Measurements from ENCODE around the gene GABRR2.

GABRR2 gene

DNA sequence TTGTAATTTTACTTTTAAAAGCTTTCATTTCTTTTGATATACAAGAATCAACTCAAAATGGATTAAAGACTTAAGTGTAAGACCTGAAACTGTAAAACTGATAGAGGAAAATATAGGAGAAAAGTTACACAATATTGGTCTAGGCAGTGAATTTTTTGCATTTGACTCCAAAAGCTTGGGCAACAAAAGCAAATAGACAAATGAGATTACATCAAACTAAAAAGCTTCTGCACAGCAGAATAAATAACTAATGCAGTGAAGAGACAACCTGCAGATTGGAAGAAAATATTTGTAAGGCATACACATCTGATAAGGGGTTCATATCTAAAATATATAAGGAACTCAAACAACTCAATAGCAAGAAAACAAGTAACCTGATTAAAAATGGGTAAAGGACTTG is 100.9 kb downstream of the GABRR2 start:
- TF ChIP-seq, protein P1, sequence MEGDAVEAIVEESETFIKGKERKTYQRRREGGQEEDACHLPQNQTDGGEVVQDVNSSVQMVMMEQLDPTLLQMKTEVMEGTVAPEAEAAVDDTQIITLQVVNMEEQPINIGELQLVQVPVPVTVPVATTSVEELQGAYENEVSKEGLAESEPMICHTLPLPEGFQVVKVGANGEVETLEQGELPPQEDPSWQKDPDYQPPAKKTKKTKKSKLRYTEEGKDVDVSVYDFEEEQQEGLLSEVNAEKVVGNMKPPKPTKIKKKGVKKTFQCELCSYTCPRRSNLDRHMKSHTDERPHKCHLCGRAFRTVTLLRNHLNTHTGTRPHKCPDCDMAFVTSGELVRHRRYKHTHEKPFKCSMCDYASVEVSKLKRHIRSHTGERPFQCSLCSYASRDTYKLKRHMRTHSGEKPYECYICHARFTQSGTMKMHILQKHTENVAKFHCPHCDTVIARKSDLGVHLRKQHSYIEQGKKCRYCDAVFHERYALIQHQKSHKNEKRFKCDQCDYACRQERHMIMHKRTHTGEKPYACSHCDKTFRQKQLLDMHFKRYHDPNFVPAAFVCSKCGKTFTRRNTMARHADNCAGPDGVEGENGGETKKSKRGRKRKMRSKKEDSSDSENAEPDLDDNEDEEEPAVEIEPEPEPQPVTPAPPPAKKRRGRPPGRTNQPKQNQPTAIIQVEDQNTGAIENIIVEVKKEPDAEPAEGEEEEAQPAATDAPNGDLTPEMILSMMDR (IDR thresholded peaks at IDR 0.05; ENCODE audit: insufficient read depth, low read length, poor library complexity, severe bottlenecking) = no peak
- no peak for TF ChIP-seq EZH2phosphoT487 (conservative IDR thresholded peaks at IDR 0.05; ENCODE audit: low read length)
- H3K9me3 ChIP-seq (ENCODE audit: insufficient read depth, low read length) = no peaks in the 10 kb centered on the region
- H3K36me3 ChIP-seq (ENCODE audit: low read length) = no peaks in the 10 kb centered on the region
- no peak overlapping the region for H3K27ac ChIP-seq (ENCODE audit: low read depth, low read length)
- H3K9me2 ChIP-seq (replicated peaks; ENCODE audit: insufficient read depth, low read length) = no peaks in the 10 kb centered on the region
- H3K9ac ChIP-seq (ENCODE audit: low read length) = no peak overlapping the region
- H3K79me2 ChIP-seq (ENCODE audit: insufficient read depth, low read length) = no peaks in the 10 kb centered on the region
- H3K4me3 ChIP-seq (ENCODE audit: insufficient read depth, low read length, poor library complexity, severe bottlenecking) = no peak overlapping the region
- H2AFZ ChIP-seq (ENCODE audit: low read depth, low read length, severe bottlenecking) = no peak overlapping the region
- no peak overlapping the region for H3K4me2 ChIP-seq (ENCODE audit: low read depth, low read length, poor library complexity, severe bottlenecking)
- no peaks in the 10 kb centered on the region for H3F3A ChIP-seq (ENCODE audit: insufficient read depth)
- H3K27me3 ChIP-seq (ENCODE audit: low read length) = no peaks in the 10 kb centered on the region
- no peaks in the 10 kb centered on the region for H4K20me1 ChIP-seq (ENCODE audit: low read depth, low read length)

DNA sequence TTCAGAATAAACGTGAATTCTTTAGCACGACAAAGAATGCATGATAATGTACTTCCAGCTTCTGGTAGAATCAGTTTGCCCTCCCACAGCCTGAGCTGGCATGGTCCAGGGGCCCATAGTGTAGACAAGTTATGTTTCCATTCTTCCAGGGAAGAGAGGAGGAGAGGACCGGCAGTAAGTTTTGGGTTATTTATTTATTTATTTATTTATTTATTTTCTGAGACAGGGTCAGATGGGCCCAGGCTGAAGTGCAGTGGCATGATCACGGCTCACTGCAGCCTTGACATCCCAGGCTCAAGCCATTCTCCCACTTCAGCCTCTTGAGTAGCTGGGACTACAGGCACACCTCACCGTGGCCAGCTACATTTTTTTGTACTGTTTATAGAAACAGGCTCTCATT is 102.6 kb downstream of the GABRR2 start:
- Histone ChIP-seq H3K36me3 (ENCODE audit: low read length) (no peaks in the 10 kb centered on the region), H3K4me3 (ENCODE audit: insufficient read depth, low read length, poor library complexity, severe bottlenecking) (no peak overlapping the region), H3K9me3 (ENCODE audit: insufficient read depth, low read length) (no peaks in the 10 kb centered on the region), H2AFZ (ENCODE audit: low read depth, low read length, severe bottlenecking) (no peak overlapping the region), H3K4me2 (ENCODE audit: low read depth, low read length, poor library complexity, severe bottlenecking) (no peak overlapping the region), H3K9me2 (replicated peaks; ENCODE audit: insufficient read depth, low read length) (no peaks in the 10 kb centered on the region), H3K9ac (ENCODE audit: low read length) (no peak overlapping the region), H4K20me1 (ENCODE audit: low read depth, low read length) (no peaks in the 10 kb centered on the region), H3F3A (ENCODE audit: insufficient read depth) (no peaks in the 10 kb centered on the region), H3K27ac (ENCODE audit: low read depth, low read length) (no peak overlapping the region), H3K79me2 (ENCODE audit: insufficient read depth, low read length) (no peaks in the 10 kb centered on the region), H3K27me3 (ENCODE audit: low read length) (no peaks in the 10 kb centered on the region)
- TF ChIP-seq, protein P1 (IDR thresholded peaks at IDR 0.05; ENCODE audit: insufficient read depth, low read length, poor library complexity, severe bottlenecking) = no peak

DNA sequence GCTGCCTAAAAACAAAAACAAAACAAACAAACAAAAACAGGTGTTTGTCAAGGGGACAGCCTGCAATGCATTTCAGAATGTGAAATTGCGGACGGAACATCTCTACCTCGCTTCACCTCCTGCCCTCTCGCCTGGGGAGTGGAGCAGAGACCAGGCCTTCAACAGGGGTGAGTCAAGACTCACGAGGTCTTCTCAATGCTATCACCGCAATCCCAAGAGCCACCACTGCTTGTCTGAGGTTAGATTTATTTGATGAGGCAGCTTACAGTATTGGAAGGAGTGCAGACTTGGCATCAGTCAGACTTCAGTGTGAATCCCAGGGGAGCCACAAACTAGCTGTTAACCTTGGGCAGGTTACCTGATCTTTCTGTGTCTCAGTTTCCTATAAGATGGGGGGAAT is 105.6 kb downstream of the GABRR2 start:
- TF ChIP-seq, protein P1 (IDR thresholded peaks at IDR 0.05; ENCODE audit: insufficient read depth, low read length, poor library complexity, severe bottlenecking) = no peak
- no peak for TF ChIP-seq EZH2phosphoT487 (conservative IDR thresholded peaks at IDR 0.05; ENCODE audit: low read length)
- Histone ChIP-seq H3K9me3 (ENCODE audit: insufficient read depth, low read length) (no peaks in the 10 kb centered on the region), H3K36me3 (ENCODE audit: low read length) (no peaks in the 10 kb centered on the region), H3K9ac (ENCODE audit: low read length) (no peak overlapping the region), H2AFZ (ENCODE audit: low read depth, low read length, severe bottlenecking) (no peak overlapping the region), H4K20me1 (ENCODE audit: low read depth, low read length) (no peaks in the 10 kb centered on the region), H3K79me2 (ENCODE audit: insufficient read depth, low read length) (no peaks in the 10 kb centered on the region), H3F3A (ENCODE audit: insufficient read depth) (no peaks in the 10 kb centered on the region), H3K4me2 (ENCODE audit: low read depth, low read length, poor library complexity, severe bottlenecking) (no peak overlapping the region), H3K27ac (ENCODE audit: low read depth, low read length) (no peak overlapping the region), H3K9me2 (replicated peaks; ENCODE audit: insufficient read depth, low read length) (no peaks in the 10 kb centered on the region), H3K27me3 (ENCODE audit: low read length) (no peaks in the 10 kb centered on the region), H3K4me3 (ENCODE audit: insufficient read depth, low read length, poor library complexity, severe bottlenecking) (no peak overlapping the region)

DNA sequence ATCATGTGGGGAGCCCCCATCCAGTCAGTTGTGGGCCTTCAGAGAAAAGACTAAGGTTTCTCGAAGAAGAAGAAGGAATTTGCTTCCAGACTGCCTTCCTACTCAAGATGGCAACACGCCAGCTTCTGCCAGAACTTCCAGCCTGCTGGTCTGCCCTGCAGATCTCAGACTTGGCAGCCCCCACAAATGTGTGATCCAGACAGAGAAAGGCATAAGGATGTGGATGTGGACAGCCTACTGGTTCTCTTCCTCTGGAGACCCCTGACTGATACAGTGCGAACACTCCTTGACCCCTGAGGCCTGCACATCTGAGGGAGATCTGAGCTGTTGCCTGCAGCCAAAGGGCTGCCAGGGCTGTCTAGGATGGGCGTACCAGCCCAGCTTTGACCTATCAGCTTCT is 106.5 kb downstream of the GABRR2 start:
- H3K9me2 ChIP-seq (replicated peaks; ENCODE audit: insufficient read depth, low read length) = no peaks in the 10 kb centered on the region
- H4K20me1 ChIP-seq (ENCODE audit: low read depth, low read length) = no peaks in the 10 kb centered on the region
- H3K27ac ChIP-seq (ENCODE audit: low read depth, low read length) = no peak overlapping the region
- H3F3A ChIP-seq (ENCODE audit: insufficient read depth) = no peaks in the 10 kb centered on the region
- H3K27me3 ChIP-seq (ENCODE audit: low read length) = no peaks in the 10 kb centered on the region
- no peaks in the 10 kb centered on the region for H3K9me3 ChIP-seq (ENCODE audit: insufficient read depth, low read length)
- no peaks in the 10 kb centered on the region for H3K79me2 ChIP-seq (ENCODE audit: insufficient read depth, low read length)
- TF ChIP-seq EZH2phosphoT487 (conservative IDR thresholded peaks at IDR 0.05; ENCODE audit: low read length) = no peak
- TF ChIP-seq, protein P1 (IDR thresholded peaks at IDR 0.05; ENCODE audit: insufficient read depth, low read length, poor library complexity, severe bottlenecking) = no peak
- H2AFZ ChIP-seq (ENCODE audit: low read depth, low read length, severe bottlenecking) = no peak overlapping the region
- H3K4me2 ChIP-seq (ENCODE audit: low read depth, low read length, poor library complexity, severe bottlenecking) = no peak overlapping the region
- H3K36me3 ChIP-seq (ENCODE audit: low read length) = no peaks in the 10 kb centered on the region
- H3K4me3 ChIP-seq (ENCODE audit: insufficient read depth, low read length, poor library complexity, severe bottlenecking) = no peak overlapping the region
- no peak overlapping the region for H3K9ac ChIP-seq (ENCODE audit: low read length)
